CD4-positive, alpha-beta T cell treated with Interleukin-10 for 1 hour (primary cell): ENCODE data around the gene DPP9.
"Not testable (repeated sequence)": the region's sequence is repeated elsewhere in the genome, so short reads cannot be mapped to it uniquely, and the experiment has no call there.

Source experiments
- DNase-seq: peaks from one replicate; pipeline ENCODE4 v3.0.0-alpha.2; 2020

DPP9 gene

GRCh38 chr19:4723595-4724514 lies at the start of gene DPP9:
Gene DPP9, minus strand, starts transcription at chr19:4723842. Its CDS starts 3,936 bp downstream, at chr19:4719906.
- peak; percentile 99 for DNase-seq

GRCh38 chr19:4773047-4773640 lies 49.5 kb upstream of the DPP9 start:
- no peak for DNase-seq

- DNase-seq: no peak
Observed at GRCh38 chr19:4772566-4772965, 48.9 kb upstream of the DPP9 start.

DNA sequence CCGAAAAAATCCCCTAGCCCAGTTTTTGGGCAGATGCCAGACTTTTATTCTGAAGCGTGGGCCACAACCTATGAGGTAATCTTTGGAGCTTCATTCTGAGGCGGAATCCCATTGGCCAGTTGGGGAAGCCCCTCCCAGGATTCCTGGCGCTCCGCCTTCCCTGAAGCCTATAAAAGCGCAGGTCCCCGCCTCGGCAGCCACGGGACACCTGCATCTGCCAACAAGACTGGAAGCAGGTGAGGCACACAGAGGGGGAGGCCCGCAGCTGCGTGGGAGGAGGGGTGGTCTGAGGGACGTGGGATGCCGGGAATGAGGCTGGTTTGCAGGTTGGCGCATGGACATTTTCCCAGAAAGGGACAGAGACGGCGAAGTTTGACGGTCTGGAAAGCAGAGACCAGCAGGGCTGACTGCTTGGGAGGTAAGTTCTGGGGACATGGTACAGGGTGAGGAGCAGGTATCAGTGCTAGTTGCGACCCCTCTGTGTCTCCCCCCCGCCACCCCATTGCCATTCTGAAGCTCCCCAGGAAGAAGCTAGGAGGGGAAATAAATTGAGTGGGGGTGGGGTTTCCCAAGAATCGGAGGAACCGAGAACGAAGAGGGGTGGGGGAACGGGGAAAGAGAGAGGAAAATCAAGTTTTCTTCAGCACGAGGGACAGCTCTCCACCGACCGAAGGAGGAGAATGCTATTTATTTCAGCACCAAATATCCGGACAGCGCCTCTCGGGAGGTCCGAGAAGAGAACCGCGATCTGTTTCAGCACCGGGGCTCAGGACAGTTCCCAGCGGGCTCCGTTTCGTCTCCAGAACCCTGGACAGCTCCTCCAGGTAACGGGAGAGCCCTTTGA lies 45.5 kb upstream of the DPP9 start:
- peak; percentile 81 for DNase-seq

DNA sequence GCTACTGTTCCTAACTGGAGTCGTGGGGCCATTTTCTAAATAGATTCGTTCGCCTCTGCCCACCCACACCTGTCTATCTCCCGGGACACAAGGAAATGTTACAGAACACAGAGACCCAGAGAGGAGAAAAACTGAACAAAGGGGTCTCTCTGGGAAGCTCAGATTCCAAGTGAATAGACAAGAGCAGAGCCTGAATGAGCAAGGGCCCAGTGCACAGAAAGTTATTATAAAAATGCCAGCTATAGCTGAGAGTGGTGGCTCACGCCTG lies 40.7 kb upstream of the DPP9 start:
- DNase-seq: no peak

DNA sequence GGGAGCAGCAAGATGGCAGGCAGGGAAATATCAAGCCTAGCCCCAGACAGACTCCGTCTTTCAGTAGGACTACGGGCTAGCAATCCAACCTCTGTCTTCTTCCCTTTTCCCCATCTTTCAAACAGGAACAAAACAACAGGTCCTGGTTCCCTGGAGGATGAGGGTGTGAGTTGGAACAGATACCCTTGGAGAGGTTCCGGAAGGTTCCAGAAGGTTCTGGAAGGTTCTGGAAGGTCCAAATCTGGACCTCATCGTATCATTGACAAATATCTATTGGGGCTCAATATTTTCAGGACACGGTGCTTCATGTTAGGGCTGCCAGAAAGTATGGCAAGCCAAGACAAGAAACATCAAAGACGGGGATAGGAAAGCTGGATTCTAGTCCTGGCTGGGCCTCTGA lies 39.4 kb upstream of the DPP9 start:
- DNase-seq: no peak

- DNase-seq: no peak
Observed at GRCh38 chr19:4760285-4760650, 36.6 kb upstream of the DPP9 start.

DNA sequence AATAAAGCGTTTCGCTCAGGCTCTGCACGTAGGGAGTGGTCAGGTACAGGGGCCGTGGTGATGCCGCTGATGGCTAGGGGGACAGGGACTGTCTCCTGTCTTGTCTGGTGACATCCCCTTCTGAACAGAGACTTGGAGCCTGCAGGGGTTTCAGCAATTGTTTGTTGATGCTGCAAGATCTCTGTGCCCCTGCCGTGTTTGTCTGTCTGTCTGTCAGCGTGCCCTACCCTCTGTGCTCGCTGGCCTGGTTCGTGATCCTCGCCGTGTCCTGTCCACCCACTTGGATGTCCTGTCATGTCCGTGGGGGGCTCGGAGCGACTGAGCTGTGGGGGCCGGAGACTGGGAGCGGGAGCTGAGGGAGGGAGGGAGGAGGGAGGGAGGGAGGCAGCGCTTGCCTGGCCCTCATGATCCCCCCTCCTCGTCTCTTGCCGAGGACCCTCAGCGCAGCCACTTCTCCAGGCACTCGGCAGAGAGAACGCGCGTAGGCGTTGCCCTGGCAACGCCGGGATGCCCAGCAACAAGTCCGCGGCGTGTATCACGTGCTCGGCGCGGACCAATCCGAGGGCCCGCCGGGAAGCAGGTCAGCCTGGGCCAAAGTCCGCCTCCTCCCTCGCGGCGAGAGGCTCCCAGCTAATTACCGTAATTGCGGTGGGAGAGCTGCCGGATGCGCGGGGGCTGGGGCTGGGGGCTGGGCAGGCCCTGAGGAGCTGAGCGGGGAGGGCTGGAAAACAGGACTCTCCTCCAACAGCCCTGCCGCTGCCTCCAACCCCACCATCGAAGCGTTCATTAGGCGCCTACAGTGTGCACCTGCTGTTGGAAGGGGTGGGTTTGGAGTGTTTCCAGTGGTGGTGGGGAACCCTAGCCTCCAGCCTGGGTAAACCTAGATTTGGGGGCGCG lies 36.0 kb upstream of the DPP9 start:
- DNase-seq: peak; percentile 74

GRCh38 chr19:4758659-4759058 lies 35.0 kb upstream of the DPP9 start:
- DNase-seq: no peak

DNA sequence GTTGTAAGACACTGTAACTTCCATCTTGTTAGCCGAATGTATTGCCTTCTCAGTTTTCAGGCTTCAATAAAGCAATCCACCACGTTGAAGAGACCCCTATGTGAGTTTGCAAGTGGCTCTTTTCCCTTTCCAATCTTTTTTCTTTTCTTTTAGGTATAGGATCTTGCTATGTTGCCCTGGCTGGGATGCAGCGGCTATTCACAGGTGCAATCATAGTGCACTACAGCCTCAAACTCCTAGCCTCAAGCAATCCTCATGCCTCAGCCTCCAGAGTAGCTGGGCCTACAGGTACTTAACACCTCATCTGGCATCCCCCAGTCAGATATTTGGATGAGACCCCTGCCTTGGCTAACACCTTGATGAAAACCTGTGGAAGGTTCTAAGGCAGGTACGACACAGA lies 34.4 kb upstream of the DPP9 start:
- DNase-seq: no peak

- no peak for DNase-seq
Observed at GRCh38 chr19:4755459-4755858, 31.8 kb upstream of the DPP9 start.

- DNase-seq: no peak
Observed at GRCh38 chr19:4754248-4754647, 30.6 kb upstream of the DPP9 start.

DNA sequence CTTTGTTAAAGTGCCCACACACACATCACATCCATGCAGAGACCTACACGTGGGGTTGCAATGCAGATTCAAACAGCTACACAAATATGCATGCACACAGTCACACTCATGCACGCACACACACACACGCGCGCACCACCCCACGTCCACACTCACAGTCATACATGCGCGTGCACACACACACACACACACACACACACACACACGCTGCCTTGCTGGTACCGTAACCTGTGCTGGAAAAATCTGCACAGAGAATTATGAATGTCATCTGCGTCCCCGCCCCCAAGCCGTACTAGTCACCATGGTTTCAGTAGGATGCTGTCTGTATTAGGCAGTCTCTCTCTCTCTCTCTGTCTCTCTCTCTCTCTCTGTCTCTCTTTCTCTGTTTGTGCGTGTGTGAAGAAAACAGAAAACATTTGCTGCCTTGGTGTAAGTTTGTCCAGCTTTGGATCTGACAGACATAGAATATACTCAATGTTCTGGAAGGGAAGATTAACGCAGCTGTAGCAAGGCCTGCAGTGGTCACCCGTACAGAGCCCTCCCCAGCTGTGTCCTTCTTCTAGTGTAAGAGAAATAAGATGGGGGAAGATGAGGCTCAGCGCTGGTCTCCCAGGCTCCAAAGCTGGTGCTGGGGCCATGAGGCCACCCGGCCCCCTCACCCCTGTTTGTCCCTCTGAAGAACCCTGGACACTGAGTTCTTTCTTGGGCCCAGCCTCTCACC lies 26.4 kb upstream of the DPP9 start:
- no peak for DNase-seq

DNA sequence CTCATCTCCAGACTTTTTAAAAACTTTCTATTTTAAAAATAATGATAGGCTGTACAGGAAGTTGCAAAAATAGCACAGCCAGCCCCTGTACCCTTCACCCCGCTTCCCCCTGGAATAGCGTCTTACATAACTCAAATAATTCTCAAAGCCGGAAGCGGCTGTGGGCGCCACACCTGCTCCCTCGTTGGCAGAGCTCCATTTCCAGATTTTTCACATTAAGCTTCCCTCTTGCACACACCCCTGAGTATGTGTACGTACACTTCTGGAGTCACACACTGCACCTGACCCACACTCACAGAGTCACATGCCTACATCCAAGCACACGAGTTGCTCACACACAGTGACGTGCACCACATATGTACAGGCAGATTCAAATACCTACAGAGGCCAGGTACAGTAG lies 24.9 kb upstream of the DPP9 start:
- DNase-seq: no peak

DNA sequence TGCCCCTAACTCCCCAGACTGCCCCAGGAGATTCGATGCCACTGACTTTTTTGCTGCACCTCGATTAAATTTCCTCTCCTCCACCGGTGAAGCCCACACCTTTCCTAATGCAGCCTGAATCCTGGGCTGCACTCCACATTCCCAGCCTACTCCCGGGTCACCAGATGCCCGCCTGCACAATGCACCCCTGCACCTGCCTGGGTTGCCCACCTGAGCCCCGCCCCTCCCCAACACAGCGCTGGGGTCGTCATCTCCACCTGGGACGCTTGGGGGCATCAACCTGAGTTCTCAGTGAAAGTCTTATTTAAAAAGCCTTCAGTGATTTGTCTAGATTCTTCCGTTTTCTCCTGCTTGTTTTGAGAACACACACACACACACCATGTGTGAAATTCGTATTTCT lies 24.5 kb upstream of the DPP9 start:
- no peak for DNase-seq

- DNase-seq: no peak
Observed at GRCh38 chr19:4745986-4746385, 22.3 kb upstream of the DPP9 start.

DNA sequence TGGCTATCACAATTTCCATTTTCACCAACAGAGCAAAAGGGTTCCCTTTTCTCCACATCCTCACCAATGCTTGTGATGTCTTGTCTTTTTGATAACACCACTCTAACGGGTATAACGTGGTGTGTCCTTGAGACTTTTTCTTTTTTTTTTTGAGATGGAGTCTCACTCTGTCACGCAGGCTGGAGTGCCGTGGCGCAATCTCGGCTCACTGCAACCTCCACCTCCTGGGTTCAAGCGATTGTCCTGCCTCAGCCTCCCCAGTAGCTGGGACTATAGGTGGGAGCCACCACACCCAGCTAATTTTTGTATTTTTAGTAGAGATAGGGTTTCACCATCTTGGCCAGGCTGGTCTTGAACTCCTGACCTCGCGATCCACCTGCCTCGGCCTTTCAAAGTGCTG lies 21.5 kb upstream of the DPP9 start:
- not testable (repeated sequence) for DNase-seq

GRCh38 chr19:4744451-4745174 lies 21.0 kb upstream of the DPP9 start:
- no peak for DNase-seq

GRCh38 chr19:4742723-4743646 lies 19.3 kb upstream of the DPP9 start:
- DNase-seq: no peak

DNA sequence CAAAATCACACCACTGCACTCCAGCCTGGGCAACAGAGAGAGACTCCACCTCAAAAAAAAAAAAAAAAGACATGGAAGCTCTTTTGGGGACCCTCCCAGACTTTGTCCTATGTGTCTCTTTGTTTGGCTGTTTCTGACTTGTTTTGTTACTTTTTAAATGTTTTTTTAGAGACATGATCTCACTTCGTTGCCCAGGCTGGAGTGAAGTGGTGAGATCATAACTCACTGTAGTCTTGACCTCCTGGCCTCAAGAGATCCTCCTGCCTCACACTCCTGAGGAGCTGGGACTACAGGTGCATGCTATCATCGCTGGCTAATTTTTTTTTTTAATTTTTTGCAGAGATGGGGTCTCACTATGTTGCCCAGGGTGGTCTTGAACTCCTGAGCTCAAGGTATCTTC lies 16.4 kb upstream of the DPP9 start:
- no peak for DNase-seq
